GM18907 (cell line): Measurements from ENCODE around the gene RAD9A.

Experiments used
- ATAC-seq: cut with Tn5 transposase; IDR thresholded peaks from one replicate; pipeline ENCODE4 v1.9.1; 2021; ENCODE audit warnings: mild to moderate bottlenecking, moderate library complexity; ENCODE audit not compliant: unreplicated experiment

Gene RAD9A

GRCh38 chr11:67391304-67392182 is at the start of gene RAD9A:
TSS of gene RAD9A (plus strand) at chr11:67391986. CDS start at chr11:67392045, 59 bp downstream.
- peak; percentile 57 for ATAC-seq

- ATAC-seq = no peak
Observed at GRCh38 chr11:67344264-67344663, 47.5 kb upstream of the RAD9A start.

GRCh38 chr11:67345247-67345919 is 46.4 kb upstream of the RAD9A start:
- no peak for ATAC-seq

- ATAC-seq = no peak
Observed at GRCh38 chr11:67345920-67346819, 45.6 kb upstream of the RAD9A start.

- no peak for ATAC-seq
Observed at GRCh38 chr11:67347964-67348749, 43.6 kb upstream of the RAD9A start.

GRCh38 chr11:67349036-67349435 is 42.8 kb upstream of the RAD9A start:
- no peak for ATAC-seq

GRCh38 chr11:67349457-67349856 is 42.3 kb upstream of the RAD9A start:
- no peak for ATAC-seq

GRCh38 chr11:67349928-67350465 is 41.8 kb upstream of the RAD9A start:
- no peak for ATAC-seq

GRCh38 chr11:67351275-67352005 is 40.3 kb upstream of the RAD9A start:
- ATAC-seq = no peak

- ATAC-seq = peak; percentile 13
Observed at GRCh38 chr11:67352546-67353316, 39.1 kb upstream of the RAD9A start.

GRCh38 chr11:67353317-67354074 is 38.3 kb upstream of the RAD9A start, which contains the start of gene POLD4:
TSS of gene POLD4 (minus strand) at chr11:67353546. CDS start at chr11:67353399, 147 bp downstream.
- ATAC-seq = peak; percentile 71

GRCh38 chr11:67354075-67355022 is 37.4 kb upstream of the RAD9A start:
- no peak for ATAC-seq

GRCh38 chr11:67355023-67355793 is 36.6 kb upstream of the RAD9A start:
- ATAC-seq = no peak

- ATAC-seq = no peak
Observed at GRCh38 chr11:67355794-67356386, 35.9 kb upstream of the RAD9A start.

GRCh38 chr11:67356387-67356863 is 35.4 kb upstream of the RAD9A start:
- ATAC-seq = no peak
